Stimulated activated CD8-positive, alpha-beta memory T cell treated with anti-CD3 and anti-CD28 coated beads, Interleukin-15, amount 100 ng/mL, for 48 hours (primary cell): ENCODE measurements around the gene GPC6.
"Not testable (repeated sequence)": the region's sequence is repeated elsewhere in the genome, so short reads cannot be mapped to it uniquely, and the experiment has no call there.

Experiments
- DNase-seq, 2 donors: peaks; one replicate each; pipeline ENCODE4 v3.0.0-alpha.2; 2020; ENCODE audit warnings: low read depth in 2 of 2

Gene GPC6

DNA sequence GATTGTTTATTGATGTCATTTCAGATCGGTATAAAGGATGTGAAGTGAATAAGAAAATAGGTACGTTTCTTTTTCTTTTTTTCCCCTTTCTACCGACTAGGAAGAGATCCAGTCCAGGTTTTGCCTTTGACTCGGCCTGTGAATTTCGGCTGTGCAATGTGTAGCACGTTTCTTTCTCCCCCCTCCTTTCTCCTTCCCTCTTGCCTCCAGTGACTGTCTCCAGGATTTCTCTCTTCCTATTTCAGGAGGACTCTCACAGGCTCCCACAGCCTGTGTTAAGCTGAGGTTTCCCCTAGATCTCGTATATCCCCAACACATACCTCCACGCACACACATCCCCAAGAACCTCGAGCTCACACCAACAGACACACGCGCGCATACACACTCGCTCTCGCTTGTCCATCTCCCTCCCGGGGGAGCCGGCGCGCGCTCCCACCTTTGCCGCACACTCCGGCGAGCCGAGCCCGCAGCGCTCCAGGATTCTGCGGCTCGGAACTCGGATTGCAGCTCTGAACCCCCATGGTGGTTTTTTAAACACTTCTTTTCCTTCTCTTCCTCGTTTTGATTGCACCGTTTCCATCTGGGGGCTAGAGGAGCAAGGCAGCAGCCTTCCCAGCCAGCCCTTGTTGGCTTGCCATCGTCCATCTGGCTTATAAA is at the start of gene GPC6:
TSS of gene GPC6 (plus strand) at position 185 of the 657 bp plus-strand sequence.
- no peak for DNase-seq

DNA sequence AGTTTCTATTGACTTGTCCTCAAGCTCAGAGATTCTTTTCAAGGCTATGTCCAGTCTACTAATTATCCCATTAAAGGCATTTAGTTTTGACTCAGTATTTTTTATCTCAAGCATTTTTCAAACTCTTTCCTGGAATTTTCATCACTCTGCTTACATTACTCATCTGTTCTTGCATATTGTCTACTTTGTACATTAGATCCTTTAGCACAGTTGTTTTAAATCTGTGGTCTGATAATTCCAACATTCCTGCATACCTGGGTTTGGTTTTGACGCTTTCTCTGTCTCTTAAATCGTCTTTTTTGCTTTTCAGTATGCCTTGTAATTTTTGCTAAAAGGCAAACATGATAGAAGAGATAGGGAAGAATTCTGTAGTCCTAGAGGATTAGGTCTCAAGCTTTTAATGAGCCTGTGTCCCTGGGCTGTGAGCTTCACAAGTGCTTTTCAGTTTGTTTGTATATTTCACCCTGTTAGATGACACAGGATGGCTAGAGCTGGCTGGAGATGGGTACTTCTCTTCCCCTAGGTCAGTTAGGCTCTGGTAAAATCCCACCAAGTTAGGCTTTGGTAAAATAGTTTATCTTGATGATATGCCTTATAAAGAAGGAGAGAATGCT is 46.1 kb upstream of the GPC6 start:
- no peak for DNase-seq

DNA sequence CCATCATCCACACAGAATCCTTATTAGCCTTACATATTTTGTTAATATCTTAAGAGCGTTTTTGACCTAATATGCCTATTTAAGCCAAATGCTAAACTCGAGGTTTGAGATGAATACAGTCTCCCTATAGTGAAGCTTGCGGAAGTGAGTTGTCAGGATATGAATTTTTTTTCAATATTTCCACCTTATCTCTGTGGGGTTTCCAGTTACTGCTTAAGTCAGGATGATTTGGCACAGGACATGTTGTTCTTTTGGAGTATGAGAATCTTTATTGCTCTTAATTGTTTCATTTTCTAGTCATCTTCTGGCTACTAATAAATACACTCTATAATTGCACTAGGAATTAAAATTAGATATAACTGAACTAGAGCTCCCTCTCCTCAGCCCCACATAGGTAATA is 44.2 kb upstream of the GPC6 start:
- no peak for DNase-seq

GRCh38 chr13:93183302-93183701 is 43.3 kb upstream of the GPC6 start:
- DNase-seq: no peak

GRCh38 chr13:93190006-93190405 is 36.6 kb upstream of the GPC6 start:
- no peak for DNase-seq

GRCh38 chr13:93193682-93194081 is 32.9 kb upstream of the GPC6 start:
- no peak for DNase-seq

DNA sequence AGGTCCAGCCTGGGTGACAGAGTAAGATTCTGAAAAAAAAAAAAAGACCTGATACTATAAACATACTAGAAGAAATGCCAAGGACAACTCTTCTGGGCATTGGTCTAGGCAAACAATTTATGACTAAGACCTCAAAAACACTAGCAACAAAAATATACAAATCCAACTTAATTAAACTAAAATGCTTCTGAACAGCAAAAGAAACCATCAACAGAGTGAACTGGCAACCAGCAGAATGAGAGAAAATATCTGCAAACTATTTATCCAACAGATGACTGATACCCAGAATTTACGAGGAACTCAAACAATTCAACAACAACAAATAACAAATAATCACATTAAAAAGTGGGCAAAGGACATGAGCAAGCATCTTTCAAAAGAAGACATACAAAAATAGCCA is 26.8 kb upstream of the GPC6 start:
- DNase-seq: no peak

GRCh38 chr13:93200626-93201025 is 26.0 kb upstream of the GPC6 start:
- no peak for DNase-seq

DNA sequence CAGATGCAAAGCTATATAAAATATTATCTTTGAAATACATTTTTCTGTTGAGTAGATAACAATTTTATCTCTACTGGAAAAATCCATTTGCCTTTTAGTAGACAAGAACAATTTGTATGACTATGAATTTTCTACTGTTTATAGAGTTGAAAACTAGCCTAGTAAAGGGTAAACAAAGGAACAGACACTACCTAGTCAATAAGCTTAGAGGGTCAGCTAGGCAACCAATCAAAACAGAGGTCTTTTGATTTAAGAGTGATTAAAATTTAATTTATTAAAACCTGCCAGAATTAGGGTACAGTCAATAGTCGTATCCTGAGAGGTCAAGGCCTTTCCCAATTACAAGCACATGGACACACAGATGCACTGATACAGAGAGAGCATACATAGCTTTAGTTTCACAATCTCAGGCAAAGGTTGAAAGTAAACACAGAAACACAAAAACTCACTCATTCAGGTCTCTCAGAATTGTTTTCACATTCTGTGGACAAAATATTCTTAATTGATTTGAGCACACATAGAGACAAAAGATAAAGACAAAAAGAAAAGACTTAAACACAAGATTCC is 24.5 kb upstream of the GPC6 start:
- no peak for DNase-seq

GRCh38 chr13:93206778-93207392 is 19.7 kb upstream of the GPC6 start:
- DNase-seq: not testable (repeated sequence)

DNA sequence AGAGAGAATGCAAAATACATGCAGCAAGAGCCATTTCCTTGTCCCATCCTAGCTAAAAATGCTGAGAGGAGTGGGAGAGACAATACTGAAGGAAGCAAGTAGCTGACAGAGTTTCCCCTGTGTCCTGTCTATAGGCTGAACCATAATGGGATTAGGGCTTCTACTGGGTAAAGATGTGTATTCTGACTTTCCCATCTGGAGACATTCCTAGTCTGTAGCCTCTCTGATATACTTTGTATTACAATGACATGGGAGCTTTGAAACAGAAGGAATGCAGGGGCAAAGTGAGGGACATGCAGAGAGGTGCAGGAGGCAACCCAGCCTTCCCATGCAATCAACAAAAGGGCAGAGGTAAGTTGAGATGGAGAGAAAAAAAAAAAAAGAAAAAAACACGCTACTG is 10.5 kb upstream of the GPC6 start:
- no peak for DNase-seq

DNA sequence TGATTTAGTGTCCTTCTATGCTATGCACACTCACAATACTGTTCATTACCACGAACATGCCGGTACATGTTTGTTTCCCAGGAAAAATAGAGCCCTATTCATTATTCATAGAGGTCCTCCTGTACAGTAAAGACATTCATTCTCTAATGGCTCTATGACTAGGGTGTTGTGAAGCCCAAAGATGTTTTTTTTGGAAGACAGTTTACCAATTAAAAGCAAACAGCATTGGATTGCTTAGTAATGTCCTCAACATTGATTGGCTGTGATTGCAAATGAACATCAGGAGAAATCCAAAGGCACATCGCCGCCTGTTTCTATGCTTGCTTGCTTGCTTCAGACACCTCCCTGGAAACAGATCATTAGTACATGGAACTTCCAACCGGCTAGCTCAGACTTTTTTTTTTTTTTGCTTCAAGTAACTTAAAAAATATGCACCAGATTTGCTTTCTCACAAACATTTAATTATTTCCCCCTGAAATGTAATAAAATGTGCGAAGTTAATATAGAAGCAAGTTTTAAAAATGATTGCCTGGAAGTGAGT is 8.8 kb upstream of the GPC6 start:
- no peak for DNase-seq

GRCh38 chr13:93218583-93218982 is 8.0 kb upstream of the GPC6 start:
- no peak for DNase-seq

DNA sequence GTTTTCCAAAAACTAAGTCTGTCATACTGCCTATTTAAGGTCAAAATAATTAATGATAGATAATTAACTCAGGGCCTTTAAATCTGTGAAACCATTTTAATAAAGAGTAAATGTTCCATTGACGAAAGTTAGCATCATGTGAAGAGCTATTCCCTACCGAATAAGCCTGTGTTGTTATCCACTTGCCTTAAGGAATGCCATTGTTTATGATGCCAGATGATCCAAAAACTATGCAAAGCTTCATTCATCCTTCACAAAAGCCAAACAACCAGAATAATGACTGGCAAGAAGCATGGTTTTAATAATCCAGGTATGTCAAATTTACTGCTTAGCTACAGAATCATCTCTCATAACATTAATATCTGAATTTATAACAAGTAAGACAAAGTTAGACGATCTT is 6.5 kb upstream of the GPC6 start:
- no peak for DNase-seq

DNA sequence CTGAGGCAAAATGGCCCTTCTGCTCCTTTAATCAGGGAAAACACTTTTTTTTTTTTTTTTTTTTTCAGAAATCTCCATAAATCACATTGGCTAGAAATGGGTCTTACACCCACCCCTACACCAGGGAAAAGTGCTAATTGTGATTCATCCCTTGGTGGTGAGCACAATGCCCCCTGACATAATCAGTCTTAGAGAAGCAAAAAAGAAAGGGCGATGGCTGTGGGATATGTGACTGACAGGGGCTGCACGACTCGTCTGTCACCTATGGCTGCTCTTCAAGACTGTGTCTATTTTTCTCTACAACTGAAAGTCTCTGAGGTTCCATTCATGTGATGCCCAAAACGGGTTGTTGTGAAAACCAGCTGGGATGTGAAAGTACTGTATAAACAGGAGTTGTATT is 3.6 kb upstream of the GPC6 start:
- no peak for DNase-seq

- DNase-seq: no peak
Observed at GRCh38 chr13:93224535-93224934, 2.1 kb upstream of the GPC6 start.

- no peak for DNase-seq
Observed at GRCh38 chr13:93225610-93226009, 997 bp upstream of the GPC6 start.

DNA sequence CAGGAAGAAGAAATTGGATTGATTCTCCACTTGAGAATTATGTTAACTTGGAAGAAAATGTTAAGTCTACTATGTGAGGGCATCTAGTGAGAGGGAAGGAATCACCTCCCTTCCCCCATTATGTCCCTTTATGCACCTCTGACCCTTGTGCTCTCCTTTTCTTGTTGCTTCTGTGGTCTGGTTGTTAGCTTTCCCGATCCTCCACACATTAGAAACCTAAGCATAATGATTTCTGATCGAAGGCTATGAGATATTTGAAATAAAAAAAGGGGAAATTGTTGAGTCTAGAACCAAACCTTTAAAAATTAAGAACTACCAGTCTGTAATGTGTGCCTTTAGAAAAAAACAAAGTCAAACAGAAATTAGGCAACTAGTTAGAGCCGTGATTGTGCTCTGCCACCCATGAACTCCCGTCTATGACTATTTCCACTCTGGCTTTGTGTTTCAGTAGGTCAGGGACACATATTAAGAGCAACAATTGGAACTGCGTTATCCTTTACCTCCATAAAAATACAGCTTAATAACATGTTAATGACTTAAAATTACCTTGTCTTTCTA is 463 bp upstream of the GPC6 start:
- no peak for DNase-seq

- no peak for DNase-seq
Observed at GRCh38 chr13:93227280-93227877, 772 bp downstream of the GPC6 start.

GRCh38 chr13:93227878-93228642 is 1.5 kb downstream of the GPC6 start:
- DNase-seq: no peak

DNA sequence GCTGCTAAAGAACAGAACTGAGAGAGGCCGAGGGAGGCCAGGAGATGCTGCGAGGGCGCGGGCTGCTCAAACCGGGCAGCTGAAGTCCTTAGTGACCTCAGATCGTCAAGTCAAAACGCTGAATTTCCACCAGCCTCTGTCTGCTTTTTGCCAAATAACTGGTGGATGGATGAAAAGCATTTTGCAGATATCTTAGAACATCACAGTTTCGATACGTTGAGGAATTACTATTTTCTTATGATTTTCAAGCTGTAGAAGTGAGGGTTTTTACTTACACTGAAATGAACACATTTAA is 2.0 kb downstream of the GPC6 start:
- no peak for DNase-seq
